ENCODE results near the gene OPHN1.

- TF ChIP-seq POLR2A (IDR thresholded peaks at IDR 0.05) = no peak
- no peak for TF ChIP-seq CTCF (IDR thresholded peaks at IDR 0.05)
- TF ChIP-seq EP300 (IDR thresholded peaks at IDR 0.05) = no peak
- TF ChIP-seq POLR2AphosphoS5 (IDR thresholded peaks at IDR 0.05) = no peak
Observed at GRCh38 chrX:68286076-68286475, 147.2 kb downstream of the OPHN1 start.
